ENCODE results near the gene CALY.
A peak's percentile ranks its signal among the peaks of the same experiment; 100 is the strongest.

The CALY gene

DNA sequence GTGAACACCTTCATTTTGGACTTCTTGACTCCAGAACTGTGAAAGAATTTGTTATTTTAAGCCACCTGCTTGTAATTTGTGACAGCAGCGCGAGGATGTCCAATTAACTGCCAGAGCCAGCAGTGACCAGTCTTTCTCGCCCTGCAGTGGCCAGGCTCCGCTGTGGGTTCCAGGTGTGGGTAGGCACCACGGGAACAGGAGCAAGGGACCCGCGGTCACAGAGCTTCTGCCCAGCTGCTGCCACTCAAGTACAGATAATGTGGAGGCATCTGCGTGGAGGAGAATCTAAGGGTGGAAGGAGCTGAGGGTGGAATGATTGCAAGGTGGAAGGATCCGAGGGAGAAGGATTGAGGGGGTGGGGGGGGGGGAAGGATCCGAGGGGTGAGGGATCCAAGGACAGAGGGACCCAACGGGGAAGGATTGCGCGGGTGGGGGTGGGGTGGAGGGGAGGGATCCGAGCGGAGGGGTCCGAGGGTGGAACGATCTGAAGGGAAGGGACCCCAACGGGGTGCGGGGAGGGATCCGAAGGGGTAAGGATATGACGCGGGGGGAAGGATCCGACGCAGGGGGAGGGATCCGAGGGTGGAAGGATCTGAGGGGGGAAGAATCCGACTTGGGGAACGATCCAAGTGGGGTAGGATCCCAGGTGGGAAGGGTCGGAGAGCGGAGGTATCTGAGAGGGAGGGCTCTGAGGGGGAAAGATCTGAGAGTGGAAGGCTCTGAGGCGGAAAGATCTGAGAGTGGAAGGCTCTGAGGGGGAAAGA lies 3.6 kb downstream of the CALY start:
- Histone ChIP-seq H3K9me3 (ENCODE audit: control insufficient read depth in 5 of 5, low read length in 5 of 5) (no peaks in the 10 kb centered on the region), H3K27ac (ENCODE audit: low read depth, low read length) (no peak overlapping the region), H3K4me1 (ENCODE audit: control insufficient read depth in 5 of 5, insufficient read depth in 5 of 5, low read length in 5 of 5) (peaks cover 0 to 28% (median 16%) of the 10 kb centered on the region in 5 donors), H3K36me3 (ENCODE audit: control insufficient read depth in 5 of 5, insufficient read depth in 5 of 5, low read length in 5 of 5) (no peaks in the 10 kb centered on the region), H3K27me3 (ENCODE audit: control insufficient read depth in 5 of 5, insufficient read depth in 4 of 5, low read length in 5 of 5) (peaks cover 33 to 72% (median 45%) of the 10 kb centered on the region in 5 donors), H3K9ac (ENCODE audit: low read length in 5 of 5) (no peak overlapping the region), H3K4me3 (ENCODE audit: low read depth in 1 of 5, low read length in 5 of 5) (no peak overlapping the region)

DNA sequence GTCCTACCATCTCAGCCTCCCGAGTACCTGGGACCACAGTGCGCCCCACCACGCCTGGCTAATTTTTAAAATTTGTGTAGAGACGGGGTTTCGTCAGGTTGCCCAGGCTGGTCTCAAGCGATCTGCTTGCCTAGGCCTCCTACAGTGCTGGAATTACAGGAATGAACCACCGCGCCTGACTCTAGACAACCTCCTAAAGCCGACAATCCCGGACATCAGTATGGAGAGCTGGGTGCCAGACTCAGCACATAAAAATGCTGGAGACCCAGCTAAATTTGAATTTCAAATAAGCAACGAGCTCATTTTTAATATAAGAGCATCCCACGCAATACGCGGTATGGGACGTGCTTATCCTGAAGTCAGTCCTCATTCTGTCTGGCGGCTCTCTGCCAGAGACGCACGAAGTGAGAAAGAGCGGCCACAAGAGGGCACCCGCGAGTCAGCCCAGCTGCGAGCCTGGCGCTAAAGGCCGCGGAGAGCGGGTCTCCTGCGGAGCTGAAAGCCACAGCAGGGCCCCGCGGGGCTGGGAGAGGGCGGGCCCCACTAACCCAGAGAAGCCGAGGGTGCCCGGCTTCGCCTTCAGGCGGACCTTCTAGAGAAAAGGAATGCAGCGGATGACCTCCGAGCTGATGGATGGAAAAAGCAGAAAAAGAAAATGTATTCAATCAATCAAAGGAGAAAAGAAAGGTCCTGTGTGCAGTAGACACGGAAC lies 7.0 kb downstream of the CALY start:
- no peak overlapping the region for H3K9ac ChIP-seq (ENCODE audit: low read length in 5 of 5)
- H3K4me3 ChIP-seq (ENCODE audit: low read depth in 1 of 5, low read length in 5 of 5): peak overlapping the region in 2 of 5 donors; percentile 14 to 44

GRCh38 chr10:133328358-133329343 lies 8.0 kb downstream of the CALY start:
- Histone ChIP-seq H3K9me3 (ENCODE audit: control insufficient read depth in 5 of 5, low read length in 5 of 5) (no peaks in the 10 kb centered on the region), H3K36me3 (ENCODE audit: control insufficient read depth in 5 of 5, insufficient read depth in 5 of 5, low read length in 5 of 5) (no peaks in the 10 kb centered on the region), H3K4me1 (ENCODE audit: control insufficient read depth in 5 of 5, insufficient read depth in 5 of 5, low read length in 5 of 5) (peaks cover 0 to 21% (median 18%) of the 10 kb centered on the region in 5 donors), H3K9ac (ENCODE audit: low read length in 5 of 5) (no peak overlapping the region), H3K4me3 (ENCODE audit: low read depth in 1 of 5, low read length in 5 of 5) (no peak overlapping the region), H3K27ac (ENCODE audit: low read depth, low read length) (no peak overlapping the region), H3K27me3 (ENCODE audit: control insufficient read depth in 5 of 5, insufficient read depth in 4 of 5, low read length in 5 of 5) (peaks cover 41 to 66% (median 43%) of the 10 kb centered on the region in 5 donors)

More for the DNA sequence above, 7.0 kb downstream of the CALY start:
- H3K27me3 ChIP-seq (ENCODE audit: control insufficient read depth in 5 of 5, insufficient read depth in 4 of 5, low read length in 5 of 5): peaks cover 45 to 70% (median 46%) of the 10 kb centered on the region in 5 donors
- H3K27ac ChIP-seq (ENCODE audit: low read depth, low read length): no peak overlapping the region
- H3K36me3 ChIP-seq (ENCODE audit: control insufficient read depth in 5 of 5, insufficient read depth in 5 of 5, low read length in 5 of 5): no peaks in the 10 kb centered on the region
- H3K4me1 ChIP-seq (ENCODE audit: control insufficient read depth in 5 of 5, insufficient read depth in 5 of 5, low read length in 5 of 5): peaks cover 0 to 22% (median 18%) of the 10 kb centered on the region in 5 donors
- H3K9me3 ChIP-seq (ENCODE audit: control insufficient read depth in 5 of 5, low read length in 5 of 5): no peaks in the 10 kb centered on the region

GRCh38 chr10:133327651-133328357 lies 8.9 kb downstream of the CALY start:
- Histone ChIP-seq H3K36me3 (ENCODE audit: control insufficient read depth in 5 of 5, insufficient read depth in 5 of 5, low read length in 5 of 5) (no peaks in the 10 kb centered on the region), H3K27me3 (ENCODE audit: control insufficient read depth in 5 of 5, insufficient read depth in 4 of 5, low read length in 5 of 5) (peaks cover 41 to 67% (median 42%) of the 10 kb centered on the region in 5 donors), H3K4me1 (ENCODE audit: control insufficient read depth in 5 of 5, insufficient read depth in 5 of 5, low read length in 5 of 5) (peaks cover 0 to 21% (median 18%) of the 10 kb centered on the region in 5 donors)

GRCh38 chr10:133326745-133327650 lies 9.7 kb downstream of the CALY start:
- H3K27me3 ChIP-seq (ENCODE audit: control insufficient read depth in 5 of 5, insufficient read depth in 4 of 5, low read length in 5 of 5): peaks cover 35 to 60% (median 42%) of the 10 kb centered on the region in 5 donors
- no peak overlapping the region for H3K4me3 ChIP-seq (ENCODE audit: low read depth in 1 of 5, low read length in 5 of 5)
- no peaks in the 10 kb centered on the region for H3K9me3 ChIP-seq (ENCODE audit: control insufficient read depth in 5 of 5, low read length in 5 of 5)
- no peak overlapping the region for H3K9ac ChIP-seq (ENCODE audit: low read length in 5 of 5)
- no peak overlapping the region for H3K27ac ChIP-seq (ENCODE audit: low read depth, low read length)
- peaks cover 0 to 21% (median 18%) of the 10 kb centered on the region in 5 donors for H3K4me1 ChIP-seq (ENCODE audit: control insufficient read depth in 5 of 5, insufficient read depth in 5 of 5, low read length in 5 of 5)
- no peaks in the 10 kb centered on the region for H3K36me3 ChIP-seq (ENCODE audit: control insufficient read depth in 5 of 5, insufficient read depth in 5 of 5, low read length in 5 of 5)

More at GRCh38 chr10:133327651-133328357, 8.9 kb downstream of the CALY start:
- H3K9me3 ChIP-seq (ENCODE audit: control insufficient read depth in 5 of 5, low read length in 5 of 5): no peaks in the 10 kb centered on the region
- no peak overlapping the region for H3K9ac ChIP-seq (ENCODE audit: low read length in 5 of 5)
- H3K4me3 ChIP-seq (ENCODE audit: low read depth in 1 of 5, low read length in 5 of 5): no peak overlapping the region
- no peak overlapping the region for H3K27ac ChIP-seq (ENCODE audit: low read depth, low read length)

DNA sequence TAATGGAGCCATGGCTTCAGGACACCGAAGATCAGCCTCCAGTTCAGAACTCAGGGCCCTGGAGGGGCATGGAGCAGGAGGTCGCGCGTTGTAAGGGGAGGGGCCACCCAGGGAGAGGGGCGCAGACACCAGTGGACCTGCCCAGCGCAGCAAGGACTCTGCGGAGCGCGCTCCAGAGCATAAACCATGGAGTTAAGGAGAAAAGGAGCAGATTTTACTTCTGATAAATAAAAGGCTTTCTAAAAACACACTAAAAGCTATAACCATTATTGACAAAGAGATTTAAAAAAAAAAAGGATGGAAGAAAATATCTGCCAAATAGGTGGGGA lies 10.5 kb downstream of the CALY start:
- Histone ChIP-seq H3K4me3 (ENCODE audit: low read depth in 1 of 5, low read length in 5 of 5) (peak overlapping the region in 1 of 5 donors; percentile 55), H3K36me3 (ENCODE audit: control insufficient read depth in 5 of 5, insufficient read depth in 5 of 5, low read length in 5 of 5) (no peaks in the 10 kb centered on the region), H3K4me1 (ENCODE audit: control insufficient read depth in 5 of 5, insufficient read depth in 5 of 5, low read length in 5 of 5) (peaks cover 0 to 21% (median 18%) of the 10 kb centered on the region in 5 donors), H3K9ac (ENCODE audit: low read length in 5 of 5) (no peak overlapping the region), H3K9me3 (ENCODE audit: control insufficient read depth in 5 of 5, low read length in 5 of 5) (peaks cover 0 to 2% (median 0%) of the 10 kb centered on the region in 5 donors), H3K27ac (ENCODE audit: low read depth, low read length) (no peak overlapping the region), H3K27me3 (ENCODE audit: control insufficient read depth in 5 of 5, insufficient read depth in 4 of 5, low read length in 5 of 5) (peaks cover 34 to 57% (median 42%) of the 10 kb centered on the region in 5 donors)

DNA sequence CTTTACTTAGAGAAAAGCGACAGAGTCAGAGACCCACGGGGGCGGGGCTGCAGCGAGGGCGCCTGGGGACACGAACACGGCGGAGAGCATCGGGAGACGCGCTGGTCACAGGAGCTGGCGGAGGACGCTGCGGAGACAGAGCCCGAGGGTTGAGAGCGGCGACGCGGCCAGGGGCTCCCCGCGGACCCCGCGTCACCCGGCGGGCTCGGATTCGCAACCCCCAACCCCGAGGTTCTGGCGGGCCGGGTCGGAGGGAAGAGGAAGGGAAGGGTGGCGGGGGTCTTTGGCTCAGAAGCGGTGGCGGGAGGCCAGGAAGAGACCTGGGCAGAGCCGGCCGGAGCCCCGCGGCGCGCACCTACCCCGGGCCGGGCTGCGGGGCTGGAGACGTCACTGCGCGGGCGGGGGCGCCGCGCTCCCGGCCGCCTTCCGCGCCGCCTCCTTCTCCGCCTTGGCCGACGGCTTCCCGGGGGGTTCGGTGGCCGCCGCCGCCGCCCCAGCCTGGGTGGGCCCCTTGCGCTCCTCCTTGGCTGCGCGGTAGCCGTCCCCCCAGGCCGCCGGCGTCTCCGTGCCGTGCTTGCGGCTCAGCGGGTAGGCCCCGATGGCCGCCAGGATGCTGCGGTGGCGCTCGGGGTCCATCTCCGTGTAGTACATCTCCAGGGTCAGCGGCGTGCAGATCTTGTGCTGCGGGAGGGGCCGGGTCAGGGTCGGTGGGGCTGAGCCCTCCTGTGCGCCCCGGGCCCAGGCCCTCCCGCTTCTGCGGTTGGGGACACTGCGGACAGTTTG lies 11.1 kb downstream of the CALY start:
- no peaks in the 10 kb centered on the region for H3K36me3 ChIP-seq (ENCODE audit: control insufficient read depth in 5 of 5, insufficient read depth in 5 of 5, low read length in 5 of 5)
- peak overlapping the region in 4 of 5 donors; percentile 11 to 55 (median 32) for H3K4me3 ChIP-seq (ENCODE audit: low read depth in 1 of 5, low read length in 5 of 5)
- H3K4me1 ChIP-seq (ENCODE audit: control insufficient read depth in 5 of 5, insufficient read depth in 5 of 5, low read length in 5 of 5): peaks cover 0 to 21% (median 18%) of the 10 kb centered on the region in 5 donors
- H3K27me3 ChIP-seq (ENCODE audit: control insufficient read depth in 5 of 5, insufficient read depth in 4 of 5, low read length in 5 of 5): peaks cover 32 to 52% (median 42%) of the 10 kb centered on the region in 5 donors
- no peak overlapping the region for H3K9ac ChIP-seq (ENCODE audit: low read length in 5 of 5)
- H3K27ac ChIP-seq (ENCODE audit: low read depth, low read length): no peak overlapping the region
- peaks cover 0 to 7% (median 0%) of the 10 kb centered on the region in 5 donors for H3K9me3 ChIP-seq (ENCODE audit: control insufficient read depth in 5 of 5, low read length in 5 of 5)

GRCh38 chr10:133324857-133325260 lies 11.8 kb downstream of the CALY start:
- no peak overlapping the region for H3K27ac ChIP-seq (ENCODE audit: low read depth, low read length)
- no peak overlapping the region for H3K9ac ChIP-seq (ENCODE audit: low read length in 5 of 5)
- no peaks in the 10 kb centered on the region for H3K36me3 ChIP-seq (ENCODE audit: control insufficient read depth in 5 of 5, insufficient read depth in 5 of 5, low read length in 5 of 5)
- peak overlapping the region in 2 of 5 donors; percentile 47 to 55 for H3K4me3 ChIP-seq (ENCODE audit: low read depth in 1 of 5, low read length in 5 of 5)
- H3K4me1 ChIP-seq (ENCODE audit: control insufficient read depth in 5 of 5, insufficient read depth in 5 of 5, low read length in 5 of 5): peaks cover 0 to 19% (median 15%) of the 10 kb centered on the region in 5 donors
- H3K27me3 ChIP-seq (ENCODE audit: control insufficient read depth in 5 of 5, insufficient read depth in 4 of 5, low read length in 5 of 5): peaks cover 32 to 52% (median 43%) of the 10 kb centered on the region in 5 donors
- peaks cover 0 to 7% (median 0%) of the 10 kb centered on the region in 5 donors for H3K9me3 ChIP-seq (ENCODE audit: control insufficient read depth in 5 of 5, low read length in 5 of 5)
